ENCODE data around the gene IFITM1.
"Not testable (repeated sequence)": the region's sequence is repeated elsewhere in the genome, so short reads cannot be mapped to it uniquely, and the experiment has no call there.

Gene IFITM1

GRCh38 chr11:328012-328411 is 14.2 kb downstream of the IFITM1 start:
- DNase-seq: no peak

- not testable (repeated sequence) for DNase-seq
These were observed 14.8 kb downstream of the IFITM1 start for GRCh38 chr11:328516-329100.

DNA sequence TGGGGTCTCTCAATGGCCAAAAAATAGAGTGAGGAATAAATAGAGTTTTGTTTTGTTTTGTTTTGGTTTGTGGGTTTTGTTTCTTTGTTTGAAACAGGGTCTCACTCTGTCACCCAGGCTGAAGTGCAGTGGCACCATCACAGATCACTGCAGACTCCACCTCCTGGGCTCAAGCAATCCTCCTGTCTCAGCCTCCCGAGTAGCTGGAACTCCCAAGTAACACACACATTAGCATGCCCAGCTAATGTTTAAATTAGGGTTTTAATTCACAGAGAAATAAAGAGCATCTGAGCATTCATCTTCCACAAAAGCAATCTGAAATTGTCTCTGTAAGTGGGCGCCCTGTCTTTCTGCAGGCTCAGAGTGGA is 16.0 kb downstream of the IFITM1 start:
- DNase-seq: no peak

DNA sequence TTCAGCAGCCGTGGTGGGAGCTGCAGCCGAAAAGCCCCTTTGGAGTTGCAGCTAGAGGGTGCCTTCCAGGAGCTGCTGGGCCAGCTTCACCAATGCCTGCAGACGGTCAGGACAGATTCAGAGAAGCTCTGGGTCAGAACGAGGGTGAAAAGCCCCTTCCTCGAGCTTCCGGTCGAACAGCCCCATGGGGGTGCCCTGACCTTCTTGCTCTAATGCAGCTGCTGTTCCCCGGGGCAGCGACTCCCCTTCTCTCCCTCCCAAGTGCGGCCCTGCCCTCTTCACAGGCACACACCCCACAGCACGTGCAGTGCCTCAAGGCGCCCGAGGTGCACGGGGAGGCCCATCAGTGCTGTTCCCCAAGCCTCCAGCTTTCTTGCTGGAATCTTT is 16.5 kb downstream of the IFITM1 start:
- DNase-seq: no peak

DNA sequence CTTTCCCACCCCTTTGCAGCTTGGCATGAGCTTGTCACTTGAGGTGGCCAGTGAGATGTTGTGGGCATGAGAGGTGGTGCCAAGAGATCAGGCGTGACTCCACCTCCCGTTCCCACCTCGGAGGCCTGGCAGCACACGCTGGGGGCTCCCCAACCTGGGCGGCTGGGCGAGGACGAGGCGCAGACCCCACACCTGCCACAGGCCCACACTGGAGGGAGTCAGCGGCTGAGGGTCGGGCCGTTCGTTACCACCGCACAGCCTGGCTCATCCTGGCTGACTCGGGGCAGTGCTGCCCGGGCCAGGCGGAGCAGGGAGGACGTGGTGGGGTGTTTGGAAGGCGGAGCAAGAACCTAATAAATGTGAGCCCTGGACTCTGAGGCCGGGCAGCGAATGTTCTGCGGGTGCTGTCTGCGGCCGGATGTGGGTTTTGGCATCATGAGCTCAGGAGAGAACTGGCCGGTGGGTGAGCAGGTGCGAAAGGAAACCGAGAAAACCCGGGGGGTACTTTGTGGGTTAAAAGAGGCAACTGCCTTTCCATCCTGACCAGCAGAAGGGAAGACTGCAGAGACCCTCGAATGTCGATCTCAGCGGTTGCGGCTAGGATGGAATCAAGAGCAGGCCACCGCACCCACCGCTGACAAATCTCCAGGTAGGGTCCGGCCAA is 17.0 kb downstream of the IFITM1 start:
- no peak for DNase-seq

DNA sequence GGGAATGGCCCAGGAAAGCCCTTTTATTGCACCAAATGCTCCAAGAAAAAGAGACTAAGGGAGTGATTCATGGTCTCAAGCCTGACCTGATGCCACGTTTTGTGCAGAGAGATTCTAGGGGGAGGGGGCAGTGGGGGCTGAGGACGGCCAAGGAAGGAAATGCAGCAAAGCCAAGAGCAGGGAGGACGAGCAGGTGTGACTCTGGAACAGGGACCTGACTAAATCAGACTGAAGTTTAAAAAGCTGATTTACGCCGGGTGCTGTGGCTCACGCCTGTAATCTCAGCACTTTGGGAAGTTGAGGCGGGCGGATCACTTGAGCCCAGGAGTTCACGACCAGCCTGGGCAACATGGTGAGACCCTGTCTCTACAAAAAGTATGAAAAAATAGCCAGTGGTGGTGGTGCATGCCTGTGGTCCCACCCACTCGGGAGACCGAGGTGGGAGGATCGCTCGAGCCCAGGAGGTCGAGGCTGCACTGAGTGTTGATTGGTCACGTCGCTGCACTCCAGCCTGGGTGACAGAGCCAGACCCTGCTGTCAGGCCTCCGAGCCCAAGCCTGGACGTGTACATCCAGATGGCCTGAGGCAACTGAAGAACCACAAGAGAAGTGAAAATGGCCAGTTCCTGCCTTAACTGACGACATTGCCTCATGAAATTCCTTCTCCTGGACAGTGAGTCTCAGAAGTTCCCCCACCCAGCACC is 17.7 kb downstream of the IFITM1 start:
- no peak for DNase-seq

DNA sequence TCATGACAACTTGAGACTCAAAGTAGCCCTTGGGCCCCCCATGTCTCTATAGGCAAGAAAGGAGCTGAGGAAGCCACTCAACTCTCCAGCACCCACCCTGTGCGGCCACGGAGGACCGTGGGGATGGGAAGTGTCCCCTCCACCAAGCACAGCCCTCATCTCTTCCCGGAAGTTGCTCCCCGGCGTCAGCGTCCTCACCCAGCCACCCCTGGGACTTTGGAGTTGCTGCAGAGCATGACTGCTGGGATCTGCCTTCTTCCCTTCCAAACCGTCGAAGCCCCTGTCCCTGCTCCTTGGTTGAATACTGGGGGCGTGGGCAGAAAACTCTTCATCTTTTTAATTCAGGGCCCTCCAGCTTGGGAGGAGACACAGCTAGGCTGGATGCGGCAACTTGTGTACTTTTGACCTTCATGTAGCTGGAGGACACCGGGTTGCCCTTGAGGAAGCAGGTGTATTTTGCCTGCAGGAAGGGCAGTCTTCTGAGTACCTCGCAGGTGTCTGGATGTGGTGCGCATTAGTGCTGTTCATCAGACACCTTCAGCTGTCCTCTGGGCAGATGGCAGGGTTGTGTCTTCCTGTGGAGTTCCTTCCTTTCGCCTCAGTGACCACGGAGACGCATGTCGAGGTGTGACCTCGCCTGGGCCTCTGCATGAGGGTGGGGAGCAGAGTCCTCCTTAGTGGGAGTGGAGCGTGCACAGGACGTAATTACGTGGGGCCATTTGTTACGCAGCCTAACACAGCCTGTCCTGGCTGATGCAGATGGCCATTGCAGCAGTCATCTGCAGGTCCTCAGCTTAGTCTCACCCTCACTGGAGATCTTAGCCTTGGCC is 19.0 kb downstream of the IFITM1 start:
- DNase-seq: no peak

- not testable (repeated sequence) for DNase-seq
These were observed 19.9 kb downstream of the IFITM1 start for GRCh38 chr11:333616-334263.

GRCh38 chr11:334264-334994 is 20.6 kb downstream of the IFITM1 start:
- DNase-seq: no peak

DNA sequence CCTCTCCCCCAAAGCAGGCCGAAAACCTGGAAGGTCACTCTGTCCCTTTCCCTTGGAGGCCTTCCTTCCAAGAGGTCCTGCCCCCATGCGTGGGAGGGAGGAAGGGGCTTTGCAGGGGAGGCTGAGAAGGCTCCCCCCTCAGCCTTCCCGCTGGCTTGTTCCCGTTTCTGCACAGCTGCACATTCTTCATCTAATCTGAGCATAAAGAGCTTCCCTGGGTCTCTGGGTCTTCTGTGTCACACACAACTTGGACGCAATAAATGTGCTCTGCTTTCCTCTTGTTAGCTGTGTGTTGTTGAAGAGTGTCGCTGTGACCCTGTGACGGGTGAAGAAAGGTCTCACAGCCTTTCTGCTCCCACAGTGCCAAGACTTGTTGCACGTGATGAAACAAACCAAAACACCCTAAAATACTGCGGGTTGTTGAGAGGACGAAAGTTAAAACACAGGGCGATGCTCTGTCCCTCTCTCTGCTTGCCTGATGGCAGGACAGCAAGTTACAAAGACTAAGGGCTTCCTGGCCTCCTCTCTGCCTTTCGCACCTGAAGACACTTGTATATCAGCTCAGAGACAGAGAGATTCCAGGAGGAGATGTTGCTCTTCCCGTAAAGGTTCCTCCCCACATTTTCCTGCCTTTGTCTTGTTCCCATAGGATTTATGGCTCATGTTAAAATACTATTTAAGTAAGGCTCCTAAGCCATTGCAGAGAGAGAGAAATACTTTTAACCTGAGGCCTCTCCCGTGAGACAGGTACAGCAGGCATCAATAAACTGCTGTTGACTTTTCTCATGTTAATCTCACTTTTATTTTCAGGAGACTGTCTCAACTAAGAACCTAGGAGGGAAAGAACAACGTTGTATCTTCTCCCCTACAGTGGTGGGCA is 22.2 kb downstream of the IFITM1 start:
- DNase-seq: no peak

- no peak for DNase-seq
These were observed 22.9 kb downstream of the IFITM1 start for GRCh38 chr11:336659-337198.

DNA sequence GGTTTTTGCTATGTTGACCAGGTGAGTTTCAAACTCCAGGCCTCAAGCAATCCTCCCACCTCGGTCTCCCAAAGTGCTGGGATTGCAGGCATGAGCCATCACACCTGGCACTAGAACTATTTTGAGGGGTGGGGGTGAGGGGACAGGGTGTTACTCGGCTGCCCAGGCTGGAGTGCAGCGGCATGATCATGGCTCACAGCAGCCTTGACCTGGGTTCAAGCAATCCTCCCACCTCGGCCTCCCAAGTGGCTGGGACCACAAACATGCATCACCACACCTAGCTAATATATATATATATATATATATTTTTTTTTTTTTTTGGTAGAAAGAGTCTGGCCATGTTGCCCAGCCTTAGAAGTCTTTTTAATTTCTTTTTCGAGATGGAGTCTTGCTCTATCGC is 23.9 kb downstream of the IFITM1 start:
- no peak for DNase-seq

DNA sequence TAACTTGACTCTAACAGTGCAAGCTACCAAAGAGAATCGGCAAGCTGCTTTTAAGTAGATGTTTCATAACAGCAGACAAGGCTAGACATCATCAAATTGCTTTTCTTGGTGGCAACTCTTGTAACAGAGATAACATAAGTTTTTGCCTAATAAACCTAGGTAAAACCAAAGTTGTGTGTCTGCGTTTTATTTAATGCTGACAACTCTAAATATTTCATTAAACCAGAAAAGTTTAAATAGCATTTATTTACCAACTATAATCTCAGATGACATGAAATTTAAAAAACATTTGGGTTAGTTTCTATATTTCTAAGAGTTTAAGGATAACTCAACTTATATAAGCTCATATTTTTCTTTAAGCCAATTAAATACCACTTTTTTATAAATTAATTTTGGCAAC is 26.1 kb downstream of the IFITM1 start:
- DNase-seq: no peak

- no peak for DNase-seq
These were observed 27.0 kb downstream of the IFITM1 start for GRCh38 chr11:340539-341512.

GRCh38 chr11:342328-342727 is 28.5 kb downstream of the IFITM1 start:
- DNase-seq: no peak

GRCh38 chr11:344836-345578 is 31.2 kb downstream of the IFITM1 start:
- DNase-seq: no peak

DNA sequence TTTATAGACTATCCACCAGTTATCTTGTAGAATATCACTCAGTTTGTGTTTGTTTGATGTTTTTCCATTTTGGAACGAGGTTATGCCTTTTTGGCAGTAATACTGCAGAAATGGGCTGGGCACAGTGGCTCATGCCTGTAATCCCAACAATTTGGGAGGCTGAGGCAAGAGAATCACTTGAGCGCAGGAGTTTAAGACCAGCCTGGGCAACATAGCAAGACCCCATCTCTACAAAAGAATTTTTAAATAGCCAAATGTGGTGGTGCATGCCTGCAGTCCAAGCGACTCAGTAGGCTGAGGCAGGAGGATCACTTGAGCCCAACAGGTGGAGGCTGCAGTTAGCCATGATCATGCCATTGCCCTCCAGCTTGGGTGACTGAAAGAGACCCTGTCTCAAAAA is 32.7 kb downstream of the IFITM1 start:
- no peak for DNase-seq

GRCh38 chr11:349270-349954 is 35.6 kb downstream of the IFITM1 start:
- DNase-seq: not testable (repeated sequence)

All from activated T-cell treated with anti-CD3 and anti-CD28 coated beads, Interleukin-2, amount 50 U/mL, for 1 hour (primary cell).